Fibroblast of lung (primary cell): ENCODE measurements around the gene NAA10. TPM values are rescaled to one million over a fixed set of nuclear protein-coding genes. Genes with fewer than 3 reads are reported as not detected.

Experiments used
- DNase-seq, 2 donors: peaks; one replicate each; pipeline versions ENCODE4 v3.0.0 to v3.0.0-alpha.2; 2010; ENCODE audit warnings: low read depth in 2 of 2
- H2AFZ ChIP-seq: 2 replicates; pipeline ENCODE4 v1.5.1; 2012; ENCODE audit warnings: low read length, control low read depth, inconsistent platforms
- H3K27ac ChIP-seq: 2 replicates; pipeline ENCODE4 v1.5.1; 2011; ENCODE audit warnings: low read length, control low read depth; ENCODE audit not compliant: insufficient read depth
- H3K27me3 ChIP-seq: 2 replicates; pipeline ENCODE4 v1.5.1; 2011; ENCODE audit warnings: mild to moderate bottlenecking, low read length; ENCODE audit not compliant: control insufficient read depth, insufficient read depth
- H3K36me3 ChIP-seq: 2 replicates; pipeline ENCODE4 v1.5.1; 2011; ENCODE audit warnings: low read length; ENCODE audit not compliant: control insufficient read depth, insufficient read depth
- H3K4me1 ChIP-seq: 2 replicates; pipeline ENCODE4 v1.5.1; 2011; ENCODE audit warnings: low read length; ENCODE audit not compliant: control insufficient read depth, insufficient read depth; ENCODE audit errors: extremely low read depth
- H3K4me2 ChIP-seq: 2 replicates; pipeline ENCODE4 v1.5.1; 2011; ENCODE audit warnings: low read length, control low read depth; ENCODE audit not compliant: insufficient read depth; ENCODE audit errors: extremely low read depth
- H3K4me3 ChIP-seq, 4 experiments: fragments of 200-600 bp in 1 of 4; sonication (generic) in 1 of 4; replicated peaks in 1 of 4; 2 replicates each; pipeline ENCODE4 v1.5.1; 2011 to 2016; ENCODE audit warnings: low read length in 4 of 4, low read depth in 3 of 4, mild to moderate bottlenecking in 3 of 4, control low read depth in 2 of 4, inconsistent platforms in 1 of 4, mixed read lengths in 1 of 4; ENCODE audit not compliant: insufficient read depth in 1 of 4; ENCODE audit errors: control extremely low read depth in 1 of 4
- H3K79me2 ChIP-seq: 2 replicates; pipeline ENCODE4 v1.5.1; 2012; ENCODE audit warnings: mild to moderate bottlenecking, low read length, inconsistent platforms; ENCODE audit not compliant: control insufficient read depth, insufficient read depth
- H3K9ac ChIP-seq: 2 replicates; pipeline ENCODE4 v1.5.1; 2011; ENCODE audit warnings: mild to moderate bottlenecking, low read length, control low read depth; ENCODE audit not compliant: insufficient read depth
- H3K9me3 ChIP-seq: 2 replicates; pipeline ENCODE4 v1.5.1; 2012; ENCODE audit warnings: low read depth, low read length; ENCODE audit not compliant: control insufficient read depth, insufficient read depth
- H4K20me1 ChIP-seq: 2 replicates; pipeline ENCODE4 v1.5.1; 2011; ENCODE audit warnings: low read length; ENCODE audit not compliant: control insufficient read depth, insufficient read depth; ENCODE audit errors: extremely low read depth
- EZH2 ChIP-seq: IDR thresholded peaks from 2 replicates; pipeline ENCODE4 v1.5.1; 2012; ENCODE audit warnings: low read length, control low read depth, mild to moderate bottlenecking; ENCODE audit errors: missing control alignments
- polyA plus RNA-seq, 2 donors: library from polyadenylated mRNA; depleted of rRNA in 1 of 2; stranded (reverse) in 1 of 2; unstranded in 1 of 2; fragments of >200 nt; gene quantifications; 2 replicates each; pipeline ENCODE4 v1.2.1, GENCODE V29; 2011 to 2012; ENCODE audit warnings: missing spikeins in 1 of 2
- total RNA-seq: library from RNA; depleted of rRNA; stranded (reverse); fragments of >200 nt; gene quantifications from 2 replicates; pipeline ENCODE4 v1.2.1, GENCODE V29; 2014
- TF ChIP-seq, protein P1 (sequence below), 2 donors: IDR thresholded peaks in 1 of 2; conservative IDR thresholded peaks in 1 of 2; 1 replicate in 1 of 2; 2 replicates in 1 of 2; pipeline ENCODE4 v1.5.1; 2011 to 2012; ENCODE audit warnings: low read length in 2 of 2, control low read depth in 1 of 2, inconsistent platforms in 1 of 2, low read depth in 1 of 2, mild to moderate bottlenecking in 1 of 2

NAA10 gene
- total and polyA plus RNA-seq, 2 donors (not counting 1 experiment from before 2014, with no cell fraction given), result 37.0 to 66.2 TPM

DNA sequence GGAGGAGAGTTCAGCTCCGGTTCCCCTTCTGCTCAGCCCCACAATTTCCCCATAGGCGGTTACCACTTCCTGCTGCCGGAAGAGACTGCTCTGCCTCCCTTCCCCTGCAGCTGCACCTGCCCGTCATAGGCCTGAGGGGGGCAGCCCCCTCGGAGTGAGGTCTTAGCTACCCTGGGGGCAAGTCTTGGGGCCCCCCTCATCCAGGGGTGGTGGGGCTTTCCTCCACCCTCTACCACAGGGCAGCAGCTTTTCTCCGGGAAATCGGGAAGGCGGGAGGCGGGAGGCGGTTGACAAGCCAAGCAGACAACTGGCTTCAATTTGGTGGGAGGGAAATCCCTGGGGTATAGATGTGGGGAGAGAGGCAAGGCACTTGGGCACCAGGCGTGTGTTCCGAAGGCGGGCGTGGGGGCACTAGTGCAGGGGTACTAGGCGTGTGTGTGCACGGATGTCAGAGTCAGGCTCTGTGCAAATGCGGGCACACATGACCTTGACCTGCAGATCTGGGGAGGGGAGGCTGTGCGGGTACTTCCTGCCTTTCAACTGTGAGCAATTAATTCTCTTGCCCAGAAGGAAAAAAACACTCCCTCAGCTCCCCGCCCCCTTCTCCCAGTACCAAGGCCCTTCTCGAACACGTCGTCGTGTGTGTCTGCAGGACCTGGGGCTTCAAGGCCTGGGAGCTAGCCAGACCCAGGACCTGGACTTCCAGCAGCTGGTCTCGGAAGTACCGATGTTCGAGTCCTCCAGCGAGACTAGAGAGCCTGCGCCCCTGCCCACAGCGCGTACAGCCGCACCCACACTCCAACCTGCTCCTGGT, 7.8 kb downstream of the NAA10 start:
- H3K9me3 ChIP-seq, result no peaks in the 10 kb centered on the region
- H3K27me3 ChIP-seq, result no peaks in the 10 kb centered on the region
- peak in 1 of 2 donors; percentile 30 for DNase-seq
- peak overlapping the region; percentile 88 for H3K27ac ChIP-seq
- H4K20me1 ChIP-seq, result no peaks in the 10 kb centered on the region
- H3K79me2 ChIP-seq, result no peaks in the 10 kb centered on the region
- H2AFZ ChIP-seq, result no peak overlapping the region
- H3K4me1 ChIP-seq, result peaks cover 7% of the 10 kb centered on the region
- TF ChIP-seq, protein P1, sequence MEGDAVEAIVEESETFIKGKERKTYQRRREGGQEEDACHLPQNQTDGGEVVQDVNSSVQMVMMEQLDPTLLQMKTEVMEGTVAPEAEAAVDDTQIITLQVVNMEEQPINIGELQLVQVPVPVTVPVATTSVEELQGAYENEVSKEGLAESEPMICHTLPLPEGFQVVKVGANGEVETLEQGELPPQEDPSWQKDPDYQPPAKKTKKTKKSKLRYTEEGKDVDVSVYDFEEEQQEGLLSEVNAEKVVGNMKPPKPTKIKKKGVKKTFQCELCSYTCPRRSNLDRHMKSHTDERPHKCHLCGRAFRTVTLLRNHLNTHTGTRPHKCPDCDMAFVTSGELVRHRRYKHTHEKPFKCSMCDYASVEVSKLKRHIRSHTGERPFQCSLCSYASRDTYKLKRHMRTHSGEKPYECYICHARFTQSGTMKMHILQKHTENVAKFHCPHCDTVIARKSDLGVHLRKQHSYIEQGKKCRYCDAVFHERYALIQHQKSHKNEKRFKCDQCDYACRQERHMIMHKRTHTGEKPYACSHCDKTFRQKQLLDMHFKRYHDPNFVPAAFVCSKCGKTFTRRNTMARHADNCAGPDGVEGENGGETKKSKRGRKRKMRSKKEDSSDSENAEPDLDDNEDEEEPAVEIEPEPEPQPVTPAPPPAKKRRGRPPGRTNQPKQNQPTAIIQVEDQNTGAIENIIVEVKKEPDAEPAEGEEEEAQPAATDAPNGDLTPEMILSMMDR (conservative IDR thresholded peaks at IDR 0.05 in 1 of 2, IDR thresholded peaks at IDR 0.05 in 1 of 2; ENCODE audit: low read depth in 1 of 2, low read length in 2 of 2), result no peak
- TF ChIP-seq EZH2, result no peak
- H3K4me2 ChIP-seq, result peak overlapping the region; percentile 92
- H3K9ac ChIP-seq, result peak overlapping the region; percentile 83
- peaks cover 6% of the 10 kb centered on the region for H3K36me3 ChIP-seq
- peak overlapping the region; percentile 47 to 67 (median 56) for H3K4me3 ChIP-seq

DNA sequence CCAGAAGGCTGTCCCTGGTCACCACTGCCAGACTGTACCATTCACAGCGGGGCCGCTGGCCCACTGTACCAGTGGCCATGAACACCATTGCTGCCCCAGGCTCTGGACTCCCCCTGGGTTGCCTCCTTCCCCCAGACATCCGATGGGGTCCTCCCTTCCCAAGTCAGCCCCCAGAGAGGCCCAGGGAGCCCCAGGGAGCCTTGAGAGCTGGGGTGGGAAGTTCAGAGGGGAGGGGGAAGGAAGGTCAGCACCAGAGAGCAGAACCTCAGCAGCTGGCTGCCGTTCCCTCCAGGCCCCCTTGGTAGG, 8.3 kb downstream of the NAA10 start:
- Histone ChIP-seq H2AFZ (no peak overlapping the region), H3K36me3 (peaks cover 4% of the 10 kb centered on the region), H3K4me2 (no peak overlapping the region), H3K4me3 (no peak overlapping the region), H3K9ac (no peak overlapping the region), H3K4me1 (peaks cover 7% of the 10 kb centered on the region), H4K20me1 (no peaks in the 10 kb centered on the region), H3K9me3 (no peaks in the 10 kb centered on the region), H3K27ac (no peak overlapping the region), H3K79me2 (no peaks in the 10 kb centered on the region), H3K27me3 (no peaks in the 10 kb centered on the region)
- no peak for DNase-seq
- TF ChIP-seq, protein P1 (conservative IDR thresholded peaks at IDR 0.05 in 1 of 2, IDR thresholded peaks at IDR 0.05 in 1 of 2; ENCODE audit: low read depth in 1 of 2, low read length in 2 of 2), result no peak
- no peak for TF ChIP-seq EZH2

DNA sequence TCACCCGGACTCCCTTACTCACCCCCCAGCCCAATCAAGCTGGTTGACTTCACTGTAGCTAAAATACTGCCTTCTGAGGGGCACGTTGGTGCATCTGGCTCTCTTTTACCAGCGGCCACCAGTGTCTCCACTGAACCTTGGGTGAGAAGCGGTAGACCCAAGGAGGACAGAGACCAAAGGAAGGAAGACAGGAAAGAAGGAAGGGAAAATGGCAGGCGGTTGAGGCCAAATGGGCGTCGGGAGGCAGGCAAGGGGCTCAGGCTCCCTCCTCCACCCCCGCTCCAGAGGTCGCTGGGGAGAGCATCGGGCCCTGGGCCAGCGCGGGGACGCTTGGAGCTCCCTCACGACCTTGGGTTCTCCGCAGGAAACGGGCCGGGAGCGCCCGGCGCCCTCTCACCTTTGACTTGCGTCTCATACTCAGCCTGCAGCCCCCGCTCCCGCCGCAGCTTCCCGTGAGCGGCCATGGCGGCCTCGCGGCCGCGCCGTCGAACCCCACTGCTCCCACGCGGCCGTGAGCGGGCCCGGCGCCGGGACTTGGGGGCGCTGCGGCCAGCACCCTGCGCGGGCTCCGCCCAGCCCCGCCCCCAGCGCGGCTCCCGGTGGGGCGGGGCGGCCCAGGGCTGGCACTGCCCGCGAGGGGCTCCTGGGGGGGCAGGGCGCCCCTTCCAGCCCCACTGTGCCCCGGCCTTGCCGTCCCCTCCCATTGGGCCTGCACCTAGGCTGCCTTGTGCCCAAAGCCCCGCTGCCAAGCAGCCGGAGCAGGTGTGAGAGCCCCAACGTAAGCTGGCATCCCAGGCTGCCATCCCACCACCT, 8.9 kb downstream of the NAA10 start, which contains the start of gene ARHGAP4:
Gene ARHGAP4, minus strand, starts transcription at position 526 of the 813 bp plus-strand sequence. Its CDS starts 62 bp downstream, at position 464.
- TF ChIP-seq EZH2, result no peak
- TF ChIP-seq, protein P1 (conservative IDR thresholded peaks at IDR 0.05 in 1 of 2, IDR thresholded peaks at IDR 0.05 in 1 of 2; ENCODE audit: low read depth in 1 of 2, low read length in 2 of 2), result no peak
- H4K20me1 ChIP-seq, result no peaks in the 10 kb centered on the region
- peaks cover 7% of the 10 kb centered on the region for H3K4me1 ChIP-seq
- no peak for DNase-seq
- H3K9ac ChIP-seq, result no peak within 1 kb of the TSS
- peak within 1 kb of the TSS; percentile 92 for H3K4me2 ChIP-seq
- H3K36me3 ChIP-seq, result peaks cover 3% of the 10 kb centered on the region
- H3K27me3 ChIP-seq, result no peaks in the 10 kb centered on the region
- no peak within 1 kb of the TSS for H3K27ac ChIP-seq
- peak within 1 kb of the TSS in 1 of 4 experiments; percentile 64 for H3K4me3 ChIP-seq
- H3K9me3 ChIP-seq, result no peaks in the 10 kb centered on the region
- H2AFZ ChIP-seq, result no peak within 1 kb of the TSS
- H3K79me2 ChIP-seq, result no peaks in the 10 kb centered on the region
